ENCODE measurements around the gene TEKTIP1. TPM values are rescaled to one million over a fixed set of nuclear protein-coding genes. Genes with fewer than 3 reads are reported as not detected.
"Not testable (repeated sequence)": the region's sequence is repeated elsewhere in the genome, so short reads cannot be mapped to it uniquely, and the experiment has no call there.

The TEKTIP1 gene
- total RNA-seq, 4 donors from 2014 or later: 5.5 TPM; not detected in 3

DNA sequence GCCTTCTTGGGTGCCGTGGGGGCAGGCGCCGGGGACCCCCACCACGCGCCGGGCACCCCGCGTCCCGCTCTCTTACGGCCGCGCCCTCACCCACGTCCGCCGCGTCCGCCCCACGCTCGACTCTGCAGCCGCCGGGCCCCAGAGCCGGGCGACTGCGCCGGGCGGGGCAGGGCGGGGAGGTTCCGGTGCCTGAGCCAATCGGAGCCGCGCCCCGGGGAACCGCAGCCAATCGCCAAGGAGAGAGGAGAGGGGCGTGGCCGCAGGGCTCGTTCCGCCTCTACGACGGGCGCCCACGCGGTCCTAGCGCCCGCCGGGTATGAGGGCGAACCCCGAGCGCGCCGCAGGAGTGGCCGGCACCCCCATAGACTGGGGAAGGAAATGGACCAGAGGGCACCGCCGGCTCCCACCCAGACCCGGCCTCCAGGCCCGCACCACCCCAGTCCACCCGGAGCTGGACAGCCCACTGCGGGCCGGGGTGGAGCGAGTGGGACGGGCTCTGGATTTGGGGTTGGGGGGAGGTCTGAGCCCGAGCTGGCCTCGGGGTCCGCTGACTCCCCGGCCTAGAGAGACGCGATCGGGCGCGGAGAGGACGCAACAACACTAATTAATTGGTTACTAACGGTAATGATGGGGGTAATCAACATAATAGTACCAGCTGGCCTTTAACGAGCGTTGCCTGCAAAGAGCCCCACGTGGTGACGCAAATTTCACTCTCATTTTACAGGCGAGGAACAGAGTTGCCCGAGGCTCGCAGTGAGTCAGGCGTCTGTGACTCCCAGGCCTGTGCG, 18.7 kb downstream of the TEKTIP1 start, which contains the start of gene MFSD12:
TSS of gene MFSD12 (minus strand) at position 126 of the 788 bp plus-strand sequence. CDS start 183 bp downstream, outside the sequence.
- peak; percentile 91 to 95 for DNase-seq
- intact Hi-C loops (cut with DNase I; ENCODE audit: low total_unique reads): loop anchor here (10.0 kb wide), 1 partner anchor 57 kb away; no protein-coding TSS in a partner anchor
- Histone ChIP-seq H3K36me3 (no peaks in the 10 kb centered on the region), H3K4me3 (peak within 1 kb of the TSS; percentile 54 to 72), H3K4me1 (peaks cover 0 to 14% of the 10 kb centered on the region in 2 donors), H3K9me3 (no peaks in the 10 kb centered on the region), H3K27ac (peak within 1 kb of the TSS; percentile 65 to 73), H3K27me3 (no peaks in the 10 kb centered on the region)
- TF ChIP-seq POLR2A (IDR thresholded peaks at IDR 0.05) (peak; percentile 78 to 81), CTCF (IDR thresholded peaks at IDR 0.05) (peak in 2 of 4 experiments; percentile 23 to 35)

- no peaks in the 10 kb centered on the region for H3K9me3 ChIP-seq
- no peak overlapping the region for H3K4me3 ChIP-seq
- H3K27ac ChIP-seq: no peak overlapping the region
- intact Hi-C loops (cut with DNase I; ENCODE audit: low total_unique reads): no loop called here
- H3K4me1 ChIP-seq: no peaks in the 10 kb centered on the region
- no peaks in the 10 kb centered on the region for H3K27me3 ChIP-seq
- no peaks in the 10 kb centered on the region for H3K36me3 ChIP-seq
- TF ChIP-seq CTCF (IDR thresholded peaks at IDR 0.05): no peak
- TF ChIP-seq POLR2A (IDR thresholded peaks at IDR 0.05): no peak
- DNase-seq: no peak
These were observed 24.9 kb downstream of the TEKTIP1 start for GRCh38 chr19:3563709-3564524.

DNA sequence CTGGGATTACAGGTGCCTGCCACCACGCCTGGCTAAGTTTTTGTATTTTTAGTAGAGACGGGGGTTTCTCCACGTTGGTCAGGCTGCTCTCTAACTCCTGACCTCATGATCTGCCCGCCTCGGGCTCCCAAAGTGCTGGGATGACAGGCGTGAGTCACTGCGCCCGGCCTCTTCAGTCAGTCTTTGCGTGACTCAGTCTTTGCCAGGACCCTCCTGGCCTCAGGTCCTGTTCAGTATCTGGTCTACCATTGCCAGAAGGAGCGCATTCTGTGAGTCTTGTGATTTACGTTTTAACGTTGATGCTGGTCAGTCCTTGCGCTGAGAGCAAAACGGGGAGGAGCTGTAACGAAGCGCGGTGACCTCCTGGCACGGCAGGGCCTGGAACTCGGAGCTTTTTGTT, 26.2 kb downstream of the TEKTIP1 start:
- TF ChIP-seq CTCF (IDR thresholded peaks at IDR 0.05): no peak
- no peak for TF ChIP-seq POLR2A (IDR thresholded peaks at IDR 0.05)
- intact Hi-C loops (cut with DNase I; ENCODE audit: low total_unique reads): no loop called here
- H3K4me1 ChIP-seq: no peaks in the 10 kb centered on the region
- H3K9me3 ChIP-seq: no peaks in the 10 kb centered on the region
- no peaks in the 10 kb centered on the region for H3K36me3 ChIP-seq
- no peak overlapping the region for H3K27ac ChIP-seq
- no peak overlapping the region for H3K4me3 ChIP-seq
- DNase-seq: no peak
- no peaks in the 10 kb centered on the region for H3K27me3 ChIP-seq

GRCh38 chr19:3570042-3570441, 31.1 kb downstream of the TEKTIP1 start:
- DNase-seq; H3K4me3 ChIP-seq; H3K9me3 ChIP-seq; H3K27me3 ChIP-seq; intact Hi-C loops (cut with DNase I; ENCODE audit: low total_unique reads); H3K4me1 ChIP-seq; H3K36me3 ChIP-seq; H3K27ac ChIP-seq: not testable (repeated sequence)

DNA sequence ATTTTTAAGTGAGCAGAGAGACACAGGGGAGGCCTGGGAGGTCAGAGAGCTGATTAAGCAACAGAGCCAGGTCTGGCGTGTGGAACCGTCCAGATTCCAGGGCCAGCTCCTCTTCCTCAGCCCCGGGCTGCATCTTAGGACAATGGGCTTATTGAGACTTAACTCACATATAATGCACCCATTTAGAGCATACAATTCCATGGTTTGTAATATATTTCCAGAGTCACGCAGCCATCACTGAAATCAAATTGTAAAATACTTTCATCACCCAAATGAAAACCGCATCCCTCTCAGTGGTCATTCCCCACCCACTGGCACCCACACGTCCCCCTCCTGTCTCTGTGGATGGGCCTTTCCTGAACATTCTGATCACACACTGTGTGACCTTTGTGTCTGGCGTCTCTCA, 31.6 kb downstream of the TEKTIP1 start:
- intact Hi-C loops (cut with DNase I; ENCODE audit: low total_unique reads): no loop called here
- no peaks in the 10 kb centered on the region for H3K36me3 ChIP-seq
- no peaks in the 10 kb centered on the region for H3K9me3 ChIP-seq
- DNase-seq: no peak
- H3K27ac ChIP-seq: no peak overlapping the region
- TF ChIP-seq POLR2A (IDR thresholded peaks at IDR 0.05) (no peak), CTCF (IDR thresholded peaks at IDR 0.05) (no peak)
- no peaks in the 10 kb centered on the region for H3K27me3 ChIP-seq
- no peak overlapping the region for H3K4me3 ChIP-seq
- peaks cover 0 to 6% of the 10 kb centered on the region in 2 donors for H3K4me1 ChIP-seq

Data from uterus (tissue), 4 donors.